NB4 (cell line): Measurements from ENCODE around the gene SCYL2.

Source experiments
- CTCF ChIP-seq: IDR thresholded peaks from one replicate; pipeline ENCODE4 v1.5.1; 2012; ENCODE audit warnings: low read depth, low read length
- MAX ChIP-seq: IDR thresholded peaks from 2 replicates; pipeline ENCODE4 v1.6.1; 2011; ENCODE audit warnings: low read depth, low read length
- POLR2A ChIP-seq: IDR thresholded peaks from 2 replicates; pipeline ENCODE4 v1.6.1; 2011; ENCODE audit warnings: mild to moderate bottlenecking; ENCODE audit not compliant: insufficient read length; ENCODE audit errors: extremely low read depth

- TF ChIP-seq CTCF (no peak), POLR2A (no peak), MAX (no peak)
These were observed 15.1 kb upstream of the SCYL2 start for GRCh38 chr12:100251917-100252316.
